ENCODE data around the gene MYOCOS. TPM values are rescaled to one million over a fixed set of nuclear protein-coding genes. Genes with fewer than 3 reads are reported as not detected.
A peak's percentile ranks its signal among the peaks of the same experiment; 100 is the strongest.

Gene MYOCOS
- total and polyA plus RNA-seq, 9 of the 15 experiments (the other 6 are each of a cell fraction or from before 2014, with no cell fraction given): 0.07 TPM; not detected in 7

DNA sequence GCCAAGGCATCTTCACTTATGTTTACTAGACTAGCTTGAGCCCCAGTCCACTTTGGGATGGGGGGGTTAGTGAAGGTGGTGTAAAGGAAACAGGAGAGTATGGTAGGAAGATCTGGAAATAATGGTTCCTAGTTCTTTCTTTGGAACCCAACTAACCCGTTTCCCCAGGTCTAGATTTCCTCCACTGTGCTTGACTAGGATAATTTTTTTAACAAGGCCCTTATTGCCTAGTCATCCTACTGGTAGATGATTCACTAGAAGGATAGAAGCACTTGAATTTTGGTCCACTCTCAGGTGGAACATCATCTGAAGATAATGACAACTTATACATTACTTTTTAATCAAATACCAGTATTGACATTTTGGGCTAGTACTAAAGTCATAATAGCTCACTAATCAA is 45.9 kb upstream of the MYOCOS start:
- in situ Hi-C loops (cut with MboI): no loop called here
- no peak for FAIRE-seq
- no peaks in the 10 kb centered on the region for H3K4me1 ChIP-seq (replicated peaks in 1 of 2; ENCODE audit: control insufficient read depth in 2 of 2, insufficient read depth in 2 of 2, low read length in 2 of 2)
- no peaks in the 10 kb centered on the region for H3K27me3 ChIP-seq (ENCODE audit: control insufficient read depth in 2 of 2, insufficient read depth in 2 of 2, low read length in 2 of 2)
- H2AFZ ChIP-seq (ENCODE audit: low read depth, low read length): no peak overlapping the region
- no peak for ATAC-seq
- no peaks in the 10 kb centered on the region for H3K9me1 ChIP-seq (ENCODE audit: control insufficient read depth, insufficient read depth, low read length)
- no TSS peak for BruUV-seq (replicated peaks)
- ChIA-PET CTCF (ENCODE audit: low intra/inter-chr PET ratio) (no interaction called here), POLR2A (interaction anchor here (1.3 kb wide), 1 partner anchor 11 kb away, joined by 5 read pairs; no protein-coding TSS in a partner anchor)
- H3K4me3 ChIP-seq: no peak overlapping the region
- intact Hi-C loops (cut with micrococcal nuclease): no loop called here
- H3K27ac ChIP-seq (ENCODE audit: extremely low read depth, low read depth, low read length): no peak overlapping the region
- H3K79me2 ChIP-seq (ENCODE audit: control insufficient read depth, insufficient read depth, low read length): no peaks in the 10 kb centered on the region
- no peak overlapping the region for H3K4me2 ChIP-seq (ENCODE audit: insufficient read depth, low read length)
- 84% methylated on average over 1 of the region's 1 CpG for whole genome bisulfite sequencing (ENCODE audit: insufficient coverage, low coverage, missing lambda C conversion rate)
- H3K36me3 ChIP-seq (ENCODE audit: control insufficient read depth, insufficient read depth, low read length): peaks cover 92% of the 10 kb centered on the region
- H3K9ac ChIP-seq (ENCODE audit: insufficient read depth in 1 of 2, low read depth in 2 of 2, low read length in 2 of 2): no peak overlapping the region
- DNase-seq (ENCODE audit: extremely low read depth in 1 of 4, low spot score in 3 of 4): no peak
- no peaks in the 10 kb centered on the region for H4K20me1 ChIP-seq (replicated peaks; ENCODE audit: control insufficient read depth, insufficient read depth, low read length)
- TF ChIP-seq TRIM25 (IDR thresholded peaks at IDR 0.05; ENCODE audit: borderline replicate concordance) (no peak), HMBOX1 (IDR thresholded peaks at IDR 0.05) (peak; percentile 20; the same call in 1 of the 2 replicates), CHCHD3 (CRISPR knock-in tag; IDR thresholded peaks at IDR 0.05) (no peak), ZNF316 (IDR thresholded peaks at IDR 0.05) (0 out of 2 replicates have a peak, but pooled peaks have one; percentile 11), MAFG (tag; conservative IDR thresholded peaks at IDR 0.05) (0 out of 2 replicates have a peak, but pooled peaks have one; percentile 15), SREBF1 (IDR thresholded peaks at IDR 0.05; ENCODE audit: borderline replicate concordance, low read depth, low read length) (no peak), NFE2 (IDR thresholded peaks at IDR 0.05; ENCODE audit: low read depth) (0 out of 2 replicates have a peak, but pooled peaks have one; percentile 20)
- no peaks in the 10 kb centered on the region for H3K9me3 ChIP-seq (replicated peaks; ENCODE audit: control insufficient read depth, insufficient read depth, low read depth, low read length)
